ENCODE results near the gene VPS45.

GRCh38 chr1:150152182-150152536 is 84.6 kb downstream of the VPS45 start:
- TF ChIP-seq POLR2AphosphoS5 (IDR thresholded peaks at IDR 0.05), result peak; percentile 2 to 20 (median 3)
- no peak for TF ChIP-seq CTCF (IDR thresholded peaks at IDR 0.05)
- TF ChIP-seq POLR2A (IDR thresholded peaks at IDR 0.05), result no peak
- no peak for TF ChIP-seq EP300 (IDR thresholded peaks at IDR 0.05; ENCODE audit: low read depth)

All from transverse colon (tissue), 4 donors.